OCI-LY7 (cell line): Measurements from ENCODE around the gene CD300LF. TPM values are rescaled to one million over a fixed set of nuclear protein-coding genes. Genes with fewer than 3 reads are reported as not detected.

Experiments
- BruUV-seq: library from RNA; stranded (reverse); fragments of 400-500 nt; replicated peaks from 2 replicates; lab custom pipeline; 2021; lab: Mats Ljungman, UMichigan
- CTCF ChIA-PET: fragments of 300-600 bp; sonication (Branson Sonifier 250); formaldehyde crosslinking; loops from one replicate; lab custom pipeline; 2022; ENCODE audit warnings: antibody characterized with exemption; ENCODE audit not compliant: unreplicated experiment; lab: Charles Lee
- POLR2A ChIA-PET: fragments of 300-600 bp; sonication (Branson Sonifier 250); formaldehyde crosslinking; loops from one replicate; lab custom pipeline; 2022; ENCODE audit warnings: antibody characterized with exemption; lab: Charles Lee
- DNase-seq: peaks from one replicate; pipeline ENCODE4 v3.0.0-alpha.2; 2015; ENCODE audit warnings: low spot score
- H2AFZ ChIP-seq: fragments of 200-600 bp; sonication (generic), shearing (Covaris generic); 2 replicates; pipeline ENCODE4 v1.6.1; 2014; ENCODE audit warnings: mild to moderate bottlenecking, antibody characterized with exemption, low read length, moderate library complexity
- H3K27ac ChIP-seq: fragments of 200-600 bp; sonication (generic); 2 replicates; pipeline ENCODE4 v1.5.1; 2014; ENCODE audit warnings: mixed run types, low read depth, mild to moderate bottlenecking, moderate library complexity, low read length, inconsistent platforms; ENCODE audit not compliant: poor library complexity, severe bottlenecking
- H3K36me3 ChIP-seq: fragments of 200-600 bp; sonication (generic); 2 replicates; pipeline ENCODE4 v1.6.1; 2014; ENCODE audit warnings: mild to moderate bottlenecking, antibody characterized with exemption, low read length, moderate library complexity, mixed read lengths; ENCODE audit not compliant: insufficient read depth
- H3K4me1 ChIP-seq: fragments of 200-600 bp; sonication (generic); 2 replicates; pipeline ENCODE4 v1.5.1; 2014; ENCODE audit warnings: mild to moderate bottlenecking, low read length; ENCODE audit not compliant: insufficient read depth, poor library complexity, severe bottlenecking
- H3K4me2 ChIP-seq: fragments of 200-600 bp; sonication (generic); 2 replicates; pipeline ENCODE4 v1.6.1; 2014; ENCODE audit warnings: mild to moderate bottlenecking, low read length
- H3K4me3 ChIP-seq: fragments of 200-600 bp; sonication (generic); 2 replicates; pipeline ENCODE4 v1.5.1; 2014; ENCODE audit warnings: mild to moderate bottlenecking, low read depth, low read length; ENCODE audit not compliant: poor library complexity, severe bottlenecking
- H3K79me2 ChIP-seq: fragments of 200-600 bp; sonication (generic); 2 replicates; pipeline ENCODE4 v1.6.1; 2016; ENCODE audit warnings: low read depth, mild to moderate bottlenecking, low read length, moderate library complexity, mixed read lengths; ENCODE audit not compliant: insufficient read depth
- H3K9me2 ChIP-seq: fragments of 200-600 bp; sonication (generic); 2 replicates; pipeline ENCODE4 v1.6.1; 2016; ENCODE audit warnings: mild to moderate bottlenecking, low read length, mixed read lengths; ENCODE audit not compliant: insufficient read depth
- H3K9me3 ChIP-seq: fragments of 200-600 bp; sonication (generic); 2 replicates; pipeline ENCODE4 v1.6.1; 2014; ENCODE audit warnings: mild to moderate bottlenecking, mixed run types, low read length, mixed read lengths
- H4K20me1 ChIP-seq: fragments of 200-600 bp; sonication (generic); 2 replicates; pipeline ENCODE4 v1.6.1; 2014; ENCODE audit warnings: mild to moderate bottlenecking, antibody characterized with exemption, low read length, moderate library complexity, mixed read lengths; ENCODE audit not compliant: insufficient read depth
- CTCF ChIP-seq: fragments of 200-600 bp; sonication (generic); conservative IDR thresholded peaks from 2 replicates; pipeline ENCODE4 v1.5.1; 2014; ENCODE audit warnings: mild to moderate bottlenecking, antibody characterized with exemption, low read length, moderate library complexity, mixed read lengths
- EZH2phosphoT487 ChIP-seq: fragments of 200-600 bp; sonication (generic); IDR thresholded peaks from 2 replicates; pipeline ENCODE4 v1.6.1; 2018; ENCODE audit warnings: low read depth, borderline replicate concordance, mild to moderate bottlenecking, mixed run types, antibody characterized with exemption, low read length, moderate library complexity, mixed read lengths
- intact Hi-C: fragments of 100-400 bp; cut with micrococcal nuclease; formaldehyde crosslinking; loops from one replicate; pipeline ENCODE4 v1.10.0; 2022; ENCODE audit not compliant: unreplicated experiment
- total RNA-seq, 2 experiments: library from RNA; depleted of rRNA in 1 of 2; stranded (reverse); fragments of >200 nt in 1 of 2; shearing (Covaris generic) in 1 of 2; gene quantifications; 2 replicates each; pipeline ENCODE4 v1.2.3, GENCODE V29; 2014 to 2022

The CD300LF gene
- total RNA-seq, 2 experiments from 2014 or later = not detected

- intact Hi-C loops = no loop called here
- no peaks in the 10 kb centered on the region for H3K9me2 ChIP-seq
- BruUV-seq = no TSS peak
- no peak overlapping the region for H3K4me2 ChIP-seq
- TF ChIP-seq EZH2phosphoT487 (no peak), CTCF (no peak)
- H3K27ac ChIP-seq = no peak overlapping the region
- DNase-seq = no peak
- ChIA-PET CTCF (no interaction called here), POLR2A (no interaction called here)
- H3K4me1 ChIP-seq = no peaks in the 10 kb centered on the region
- H3K79me2 ChIP-seq = no peaks in the 10 kb centered on the region
- no peak overlapping the region for H2AFZ ChIP-seq
- H3K4me3 ChIP-seq = no peak overlapping the region
- no peaks in the 10 kb centered on the region for H3K36me3 ChIP-seq
- peaks cover 10% of the 10 kb centered on the region for H3K9me3 ChIP-seq
- H4K20me1 ChIP-seq = no peaks in the 10 kb centered on the region
These were observed 18.0 kb upstream of the CD300LF start for GRCh38 chr17:74730491-74731346.

DNA sequence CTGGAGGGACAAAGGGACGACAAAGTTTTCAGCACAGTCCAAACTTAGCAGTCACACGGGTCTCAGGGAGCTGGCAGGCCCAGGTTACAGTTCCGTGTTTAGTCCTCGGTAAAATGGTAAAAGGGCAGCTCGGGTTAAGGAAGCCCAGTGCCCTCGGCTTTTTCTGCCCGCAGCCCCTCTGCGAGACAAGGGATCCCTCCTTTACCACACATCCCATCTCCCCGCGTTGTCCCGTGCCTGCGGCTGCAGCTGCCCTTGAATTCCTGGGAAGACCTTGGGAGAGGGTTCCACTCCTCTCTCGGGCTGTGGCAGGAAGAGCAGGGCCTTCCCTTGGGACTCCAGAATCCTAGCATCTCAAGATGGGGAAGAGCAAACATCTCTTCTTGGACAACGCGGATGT is 17.1 kb upstream of the CD300LF start:
- no peak for DNase-seq
- Histone ChIP-seq H3K79me2 (no peaks in the 10 kb centered on the region), H3K4me2 (no peak overlapping the region), H3K27ac (no peak overlapping the region), H3K4me3 (no peak overlapping the region), H3K4me1 (no peaks in the 10 kb centered on the region), H3K9me3 (peaks cover 10% of the 10 kb centered on the region), H3K9me2 (no peaks in the 10 kb centered on the region), H2AFZ (no peak overlapping the region), H3K36me3 (no peaks in the 10 kb centered on the region), H4K20me1 (no peaks in the 10 kb centered on the region)
- no TSS peak for BruUV-seq
- intact Hi-C loops = no loop called here
- ChIA-PET POLR2A (no interaction called here), CTCF (no interaction called here)
- TF ChIP-seq CTCF (no peak), EZH2phosphoT487 (no peak)

GRCh38 chr17:74729368-74729767 is 16.6 kb upstream of the CD300LF start:
- Histone ChIP-seq H3K9me2 (no peaks in the 10 kb centered on the region), H3K79me2 (no peaks in the 10 kb centered on the region), H3K27ac (no peak overlapping the region), H3K9me3 (peaks cover 10% of the 10 kb centered on the region), H3K36me3 (no peaks in the 10 kb centered on the region), H3K4me1 (no peaks in the 10 kb centered on the region), H3K4me3 (no peak overlapping the region), H2AFZ (no peak overlapping the region), H4K20me1 (no peaks in the 10 kb centered on the region), H3K4me2 (no peak overlapping the region)
- no TSS peak for BruUV-seq
- intact Hi-C loops = no loop called here
- no peak for DNase-seq
- TF ChIP-seq CTCF (no peak), EZH2phosphoT487 (no peak)
- CTCF ChIA-PET = no interaction called here
- POLR2A ChIA-PET = no interaction called here
